GF-D8 (cell line): ENCODE results near the gene RFX7.

Experiments
- DNase-seq: peaks from one replicate; lab custom pipeline; 2025; lab: John Stamatoyannopoulos, UW

RFX7 gene

GRCh38 chr15:56045068-56045748 lies 198.5 kb downstream of the RFX7 start:
- no peak for DNase-seq

DNA sequence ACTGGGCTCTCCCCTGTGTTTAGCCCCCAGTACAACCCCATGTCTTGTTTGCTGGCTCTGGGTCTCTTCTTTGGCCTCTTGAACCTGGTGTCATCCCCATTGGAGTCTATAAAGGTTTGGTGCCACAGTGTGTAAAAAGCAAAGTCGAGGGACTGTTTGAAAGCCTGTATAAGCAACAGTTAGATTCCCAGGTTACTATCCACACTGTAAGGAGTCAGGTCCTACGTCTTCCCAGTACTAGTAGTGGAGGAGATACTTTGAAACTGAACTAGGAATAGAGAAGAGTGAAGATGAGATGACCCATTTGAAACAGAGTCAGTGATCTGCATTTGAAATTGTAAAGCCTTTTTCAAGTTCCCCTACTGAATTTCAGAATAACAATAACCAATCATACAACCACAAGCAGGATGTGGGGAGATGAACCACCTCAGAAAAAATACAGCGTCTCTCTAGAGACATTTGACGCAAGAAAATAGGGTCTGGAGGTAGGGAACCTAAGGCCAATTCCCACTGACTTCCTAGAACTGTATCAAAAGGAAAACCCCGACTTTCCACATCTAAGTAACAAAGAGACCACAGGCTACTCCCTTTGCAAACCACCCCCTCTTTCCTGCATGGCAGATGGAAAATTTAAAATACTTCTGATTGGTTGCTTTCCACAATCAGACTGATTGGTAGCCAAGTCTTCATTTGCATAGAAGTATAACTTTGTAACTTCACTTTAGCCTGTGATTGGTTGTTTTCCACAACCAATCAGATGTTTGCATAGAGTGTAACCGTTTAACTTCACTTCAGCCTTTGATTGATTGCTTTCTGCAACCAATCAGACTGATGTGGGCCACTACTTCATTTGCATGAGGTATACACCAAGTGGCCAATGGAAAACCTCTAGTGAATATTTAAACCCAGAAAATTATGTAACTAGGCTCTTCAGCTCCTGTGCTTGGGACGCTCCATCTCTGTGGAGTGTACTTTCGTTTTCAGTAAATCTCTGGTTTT lies 200.4 kb downstream of the RFX7 start:
- no peak for DNase-seq

- DNase-seq: no peak
These were observed 201.2 kb downstream of the RFX7 start for GRCh38 chr15:56042498-56042897.

GRCh38 chr15:56042031-56042430 lies 201.6 kb downstream of the RFX7 start:
- DNase-seq: no peak

DNA sequence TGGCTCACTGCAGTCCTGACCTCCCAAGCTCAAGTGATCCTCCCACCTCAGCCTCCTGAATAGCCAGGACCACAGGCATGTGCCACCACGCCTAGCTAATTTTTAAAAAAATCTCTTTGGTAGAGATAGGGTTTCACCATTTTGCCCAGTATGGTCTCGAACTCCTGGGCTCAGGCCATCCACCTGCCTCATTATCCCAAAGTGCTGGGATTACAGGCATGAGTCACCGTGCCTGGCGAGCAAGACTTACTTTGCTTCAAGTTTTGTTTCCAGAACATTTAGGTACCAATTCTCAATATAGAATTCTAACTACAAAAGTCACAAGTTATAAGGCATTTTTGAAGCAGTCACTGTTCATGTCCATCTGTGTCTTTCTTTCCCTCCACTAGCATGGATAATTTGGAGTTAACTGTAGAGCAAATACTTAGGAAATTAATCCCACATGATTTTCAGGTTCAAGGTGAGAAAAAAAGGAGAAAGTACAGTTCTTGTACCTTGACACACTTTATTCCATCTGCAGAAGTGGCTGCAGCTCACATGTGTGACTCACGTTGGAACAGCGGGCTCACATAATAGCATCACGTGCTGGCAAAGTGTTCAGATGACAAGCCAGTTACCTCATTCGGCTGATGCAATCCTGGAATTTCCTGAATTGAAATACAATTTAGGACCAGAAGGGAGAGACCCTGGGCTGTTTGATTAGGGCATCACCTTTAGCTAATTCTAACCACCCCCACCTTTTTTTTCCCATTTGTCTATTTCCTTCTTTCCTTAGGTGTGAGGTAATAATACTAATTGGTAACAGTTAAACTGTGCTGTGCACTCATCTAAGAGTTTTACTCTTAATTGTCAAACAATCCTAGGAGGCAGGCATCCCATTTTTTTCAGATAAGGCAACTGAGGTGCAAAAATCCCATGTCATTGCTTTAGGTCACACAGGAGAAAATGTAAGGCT lies 203.3 kb downstream of the RFX7 start:
- DNase-seq: no peak

DNA sequence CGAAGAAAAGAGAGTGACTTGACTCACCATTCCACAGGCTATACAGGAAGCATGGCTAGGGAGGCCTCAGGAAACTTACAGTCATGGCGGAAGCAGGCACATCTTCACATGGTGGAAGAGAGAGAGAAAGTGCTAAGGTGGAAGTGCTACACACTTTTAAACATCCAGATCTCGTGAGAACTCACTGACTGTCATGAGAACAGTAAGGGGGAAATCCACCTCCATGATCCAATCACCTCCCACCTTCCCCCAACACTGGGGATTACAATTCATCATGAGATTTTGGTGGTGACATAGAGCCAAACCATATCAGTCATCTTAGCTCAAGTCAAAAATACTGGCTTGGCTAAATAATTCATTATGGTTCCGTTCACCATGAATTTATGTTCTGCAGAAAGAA lies 205.0 kb downstream of the RFX7 start:
- DNase-seq: no peak

- DNase-seq: no peak
These were observed 205.7 kb downstream of the RFX7 start for GRCh38 chr15:56038015-56038414.
